Hematopoietic multipotent progenitor cell treated with erythropoietin and hydrocortisone succinate and interleukin-3 and kit ligand, for 8 days (in vitro differentiated cells): ENCODE measurements around the gene PREX1.
"Not testable (repeated sequence)": the region's sequence is repeated elsewhere in the genome, so short reads cannot be mapped to it uniquely, and the experiment has no call there.

Experiments
- DNase-seq: peaks from one replicate; pipeline ENCODE4 v3.0.0-alpha.2; 2015

The PREX1 gene

DNA sequence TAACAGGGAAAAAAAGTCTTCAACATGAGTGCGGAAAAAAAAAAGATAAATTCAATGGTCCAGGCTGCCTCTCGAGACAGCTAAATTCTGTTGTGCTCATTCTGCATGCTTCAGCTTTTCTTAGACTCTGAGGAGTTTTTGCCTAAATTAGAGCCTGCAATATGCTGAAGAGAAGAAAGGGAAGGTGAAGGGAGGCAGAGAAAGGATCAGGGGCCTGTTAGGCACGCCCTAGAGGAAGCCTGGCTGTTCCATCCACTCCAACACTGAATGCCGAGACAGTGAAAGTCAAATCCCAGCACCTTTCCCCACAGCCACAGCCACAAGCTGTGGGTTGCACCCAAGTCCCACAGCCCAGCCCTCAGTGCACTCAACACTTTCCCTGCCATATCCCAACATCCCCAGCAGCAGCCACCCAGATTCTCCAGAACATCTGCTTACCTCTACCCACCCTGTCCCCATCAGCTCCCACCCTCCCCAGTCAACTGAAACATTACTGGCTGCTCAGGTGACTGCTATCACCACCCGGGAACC, 37.3 kb downstream of the PREX1 start:
- no peak for DNase-seq

DNA sequence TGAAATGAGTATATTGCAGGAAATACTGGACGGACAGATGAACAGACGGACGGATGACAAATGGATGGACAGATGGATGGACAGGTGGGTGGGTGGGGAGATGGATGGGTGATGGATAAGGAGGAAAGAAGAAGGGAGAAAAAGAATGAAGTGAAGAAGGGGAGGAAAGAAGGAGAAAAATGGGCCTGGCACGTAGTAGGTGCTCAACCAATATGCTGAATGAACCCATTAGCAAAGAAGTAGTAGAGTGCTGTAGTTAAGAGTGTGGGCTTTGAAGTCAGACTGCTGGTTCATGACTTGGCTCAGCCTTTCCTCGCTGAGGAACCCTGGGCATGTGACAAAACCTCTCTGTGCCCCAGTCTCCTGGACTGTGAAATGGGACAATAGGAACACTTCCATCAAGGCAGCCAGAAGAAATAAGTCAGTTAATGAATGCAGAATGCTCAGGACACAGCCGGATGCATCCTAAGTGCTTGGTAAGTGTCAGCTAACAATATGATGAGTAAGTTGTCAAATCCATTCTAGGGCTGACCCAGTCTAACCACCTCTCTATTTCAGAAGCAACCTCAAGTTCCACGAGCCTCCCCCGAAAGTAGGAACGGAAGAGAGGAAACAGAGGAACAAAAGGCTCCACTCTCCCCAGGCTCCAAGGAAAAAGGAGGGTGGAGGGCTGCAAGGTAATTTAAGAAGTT, 37.9 kb downstream of the PREX1 start:
- no peak for DNase-seq

DNA sequence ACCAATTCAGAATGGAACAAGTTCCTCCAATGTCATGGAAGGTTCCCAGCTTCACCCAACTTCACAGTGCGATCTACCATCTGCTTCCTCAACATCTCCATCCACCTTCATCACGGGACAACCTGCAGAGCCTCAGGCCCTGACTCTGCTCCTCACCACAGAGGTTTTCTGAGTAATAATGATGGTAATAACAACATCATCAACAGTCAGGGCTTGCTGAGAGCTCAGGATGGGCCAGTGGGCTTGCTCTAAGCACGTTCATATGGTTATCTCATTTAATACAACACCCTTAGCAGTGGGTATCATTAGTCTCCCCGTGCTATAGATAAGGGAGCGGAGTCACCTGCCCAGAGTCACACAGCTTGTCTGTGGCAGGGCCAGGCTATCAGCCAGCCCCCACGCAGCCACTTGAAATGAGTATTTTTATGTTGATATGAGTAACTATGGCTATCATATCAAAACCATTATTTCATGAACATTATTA, 38.6 kb downstream of the PREX1 start:
- DNase-seq: peak; percentile 80

DNA sequence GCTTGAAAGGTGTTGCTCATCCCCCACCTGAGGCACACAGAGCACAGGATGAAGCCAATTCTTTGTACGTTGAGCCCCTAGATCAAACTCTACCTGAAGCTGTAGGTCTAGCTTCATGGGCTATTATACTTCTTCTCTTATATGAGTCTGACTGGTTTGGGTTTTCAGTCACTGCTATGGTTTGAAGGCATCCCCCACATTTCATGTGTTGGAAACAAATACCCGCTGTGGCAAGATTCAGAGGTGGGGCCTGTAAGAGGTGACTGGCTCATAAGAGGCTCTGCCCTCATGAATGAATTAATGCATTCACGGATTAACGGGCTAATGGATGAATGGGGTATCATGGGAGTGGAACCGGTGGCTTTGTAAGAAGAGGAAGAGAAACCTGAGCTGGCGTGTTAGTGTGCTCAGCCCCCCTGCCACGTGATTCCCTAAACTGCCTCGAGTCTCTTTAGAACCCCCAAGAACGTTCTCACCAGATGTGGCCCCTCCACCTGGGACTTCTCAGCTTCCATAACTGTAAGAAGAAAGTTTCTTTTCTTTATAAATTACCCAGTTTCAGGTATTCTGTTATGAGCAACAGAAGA, 39.2 kb downstream of the PREX1 start:
- no peak for DNase-seq

DNA sequence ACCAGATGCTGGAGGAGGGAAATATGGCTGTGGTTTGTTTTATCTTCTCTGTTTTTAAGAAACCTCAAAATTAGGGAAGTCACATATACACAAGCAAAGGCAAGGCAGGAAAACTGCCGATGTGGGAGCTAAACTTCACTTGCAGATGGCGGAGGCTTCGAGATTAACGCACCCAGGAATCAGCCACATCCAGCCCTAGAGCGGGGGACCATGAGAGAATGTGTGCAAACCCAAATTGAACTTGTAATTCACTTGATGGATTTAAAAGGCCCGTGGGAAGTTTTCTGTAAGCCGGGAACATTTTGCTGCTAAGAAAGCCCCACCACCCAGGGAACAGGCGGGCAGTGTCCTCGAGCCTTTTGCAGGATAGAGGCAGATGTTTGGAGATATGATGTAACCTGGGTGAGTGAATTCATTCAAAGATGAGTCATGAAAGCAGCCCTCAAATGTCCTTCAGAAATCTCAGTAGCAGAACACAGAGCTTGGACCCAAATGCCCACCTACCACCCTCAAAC, 39.9 kb downstream of the PREX1 start:
- peak; percentile 68 for DNase-seq

DNA sequence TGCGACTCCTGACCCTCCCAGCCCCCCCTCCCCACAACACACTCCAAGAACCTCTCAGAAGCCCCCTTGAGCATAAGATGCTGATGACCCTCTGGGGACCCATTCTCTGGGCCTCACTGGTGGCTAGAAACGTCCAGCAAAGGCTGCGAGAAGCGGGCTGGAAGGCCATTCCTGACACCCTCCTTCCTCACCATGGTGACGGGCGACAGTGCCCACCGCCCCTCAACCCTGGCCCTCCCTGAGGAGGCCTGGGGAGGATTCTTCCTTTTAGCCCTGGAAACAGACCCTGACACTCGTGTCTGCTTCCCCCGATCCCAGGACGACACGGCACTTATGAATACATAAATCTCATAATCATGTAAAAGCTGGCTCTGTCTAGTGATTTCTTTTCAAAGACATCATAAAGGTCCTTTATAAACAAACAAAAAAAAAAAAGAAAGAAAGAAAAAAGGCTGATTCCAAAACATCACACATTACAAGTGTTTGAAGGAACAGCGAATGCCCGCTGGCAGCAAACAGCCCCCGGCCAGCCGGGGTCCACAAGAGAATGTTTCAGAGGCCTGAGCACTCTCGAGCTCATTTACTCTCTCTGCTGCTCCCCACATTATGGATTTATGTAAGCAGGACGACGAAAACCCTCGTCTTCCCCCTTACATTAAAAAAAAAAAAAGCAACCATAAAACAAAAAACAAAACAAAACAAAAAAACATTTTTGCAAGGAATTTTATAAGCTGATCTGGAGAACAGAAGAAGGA, 40.7 kb downstream of the PREX1 start:
- no peak for DNase-seq

DNA sequence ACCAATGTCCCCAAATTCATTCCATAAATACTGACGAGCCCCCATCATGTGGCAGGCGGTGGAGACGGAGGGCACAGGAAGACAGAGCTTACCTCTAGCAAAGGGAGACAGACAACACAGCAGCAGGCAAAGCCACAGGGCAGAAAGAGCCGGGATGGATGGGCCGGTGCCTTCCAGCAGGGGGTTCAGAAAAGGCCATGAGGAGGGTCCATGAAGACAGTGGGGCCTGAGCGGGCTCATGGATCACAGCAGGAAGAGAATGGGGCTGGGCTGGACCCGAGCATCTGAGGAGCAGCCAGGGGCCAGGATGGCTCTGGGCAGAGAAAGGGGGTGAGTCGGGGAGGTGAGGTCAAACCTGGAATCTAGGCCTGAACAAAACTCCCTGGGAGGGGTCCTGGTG, 42.0 kb downstream of the PREX1 start:
- no peak for DNase-seq

DNA sequence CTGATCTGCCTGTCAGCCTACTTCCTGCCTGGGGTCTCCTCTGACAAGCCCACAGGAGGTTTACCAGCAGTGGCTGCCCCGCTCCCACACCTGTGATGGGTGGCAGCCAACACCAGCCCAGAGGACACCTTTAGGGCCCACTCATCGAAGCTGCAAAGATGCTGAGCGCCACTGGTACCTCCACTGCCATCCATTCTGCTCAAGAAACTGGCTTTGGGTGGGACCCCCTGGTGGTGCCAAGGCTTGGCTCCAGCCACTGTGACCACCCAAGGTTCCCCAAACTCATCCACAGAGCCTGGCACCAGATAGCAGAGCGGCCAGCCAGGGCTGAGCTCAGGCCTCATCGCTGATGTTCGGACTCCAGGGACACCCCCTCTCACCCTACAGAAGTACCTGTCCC, 42.5 kb downstream of the PREX1 start:
- DNase-seq: no peak

DNA sequence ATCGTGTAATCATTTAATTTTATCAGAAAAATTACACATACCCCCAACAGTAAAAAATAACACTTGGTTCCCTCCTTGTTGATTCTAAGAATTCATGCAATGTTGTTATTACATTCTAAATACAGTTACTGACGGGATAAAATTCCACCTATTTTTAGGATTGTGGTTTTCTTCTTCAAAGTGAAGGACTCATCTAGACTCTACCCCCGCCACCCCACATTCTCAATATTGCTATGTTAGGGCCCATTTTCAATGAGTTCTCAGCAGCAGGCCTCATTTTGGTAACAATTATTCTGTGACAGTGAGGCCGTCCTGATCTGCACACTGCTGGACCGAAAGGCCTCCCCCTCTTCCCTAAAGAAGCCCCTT, 43.5 kb downstream of the PREX1 start:
- no peak for DNase-seq

DNA sequence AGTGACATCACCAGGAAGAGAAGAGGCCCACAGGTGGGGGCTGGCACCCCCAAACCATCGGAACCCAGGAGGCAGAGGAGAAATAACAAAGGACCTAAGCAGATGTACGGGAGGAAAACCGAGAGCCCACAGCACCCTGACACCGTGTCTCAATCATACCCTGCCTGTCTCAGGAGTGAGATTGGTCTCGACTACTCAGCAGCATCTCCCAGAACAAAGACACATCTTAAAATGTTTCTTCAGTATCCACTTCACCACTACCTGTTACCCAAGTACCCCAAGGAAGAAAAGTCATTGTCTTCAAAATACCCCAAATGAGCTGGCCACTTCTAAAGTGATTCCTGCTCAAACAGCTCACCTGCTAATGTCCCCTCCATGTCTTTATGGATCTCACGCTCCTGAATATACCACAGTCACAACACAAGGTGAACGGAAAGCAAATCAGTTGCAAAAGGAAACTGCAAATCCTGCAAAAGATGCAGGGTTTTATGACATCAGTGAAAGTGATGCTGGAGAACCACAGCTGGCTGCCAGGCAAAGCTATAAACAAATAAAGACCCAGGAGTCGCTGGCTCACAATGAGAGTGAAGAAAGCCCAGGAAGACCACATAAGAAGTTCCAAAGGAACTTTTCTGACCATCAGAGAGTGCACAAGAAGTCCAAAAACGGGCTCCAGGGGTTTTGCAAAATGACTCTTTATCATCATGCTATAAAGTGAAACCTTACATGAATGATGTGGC, 44.1 kb downstream of the PREX1 start:
- no peak for DNase-seq

DNA sequence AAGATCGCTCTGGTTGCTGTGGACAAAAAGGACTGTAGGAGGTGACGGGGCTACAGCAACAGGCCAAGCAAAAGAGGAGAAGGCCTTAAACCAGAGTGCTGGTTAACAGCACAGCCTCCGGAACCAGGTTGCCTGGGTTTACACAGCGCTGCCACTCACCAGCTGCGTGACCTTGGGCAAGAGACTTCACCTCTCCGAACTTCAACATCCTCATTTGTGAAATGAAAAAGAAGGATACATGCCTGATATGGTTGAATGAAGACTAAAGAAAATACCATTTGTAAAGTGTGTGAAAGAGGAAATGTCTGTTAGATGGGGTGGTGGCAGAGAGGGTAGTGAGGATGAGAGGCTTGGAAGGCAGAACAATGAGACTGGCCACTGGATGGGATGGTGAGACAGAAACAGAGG, 44.9 kb downstream of the PREX1 start:
- DNase-seq: no peak

DNA sequence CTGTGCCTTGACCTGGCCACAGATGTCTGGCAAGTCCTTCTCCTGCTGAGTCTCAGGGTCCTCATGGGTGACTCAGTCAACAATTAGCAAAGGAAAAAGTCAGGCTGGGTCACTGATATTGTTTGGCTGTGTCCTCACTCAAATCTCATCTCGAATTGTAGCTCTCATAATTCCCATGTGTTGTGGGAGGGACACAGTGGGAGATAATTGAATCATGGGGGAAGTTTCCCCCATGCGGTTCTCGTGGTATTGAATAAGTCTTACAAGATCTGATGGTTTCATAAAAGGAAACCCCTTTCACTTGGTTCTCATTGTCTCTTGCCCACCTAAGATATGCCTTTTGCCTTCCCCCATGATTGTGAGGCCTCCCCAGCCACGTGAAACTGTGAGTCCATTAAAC, 45.7 kb downstream of the PREX1 start:
- no peak for DNase-seq

DNA sequence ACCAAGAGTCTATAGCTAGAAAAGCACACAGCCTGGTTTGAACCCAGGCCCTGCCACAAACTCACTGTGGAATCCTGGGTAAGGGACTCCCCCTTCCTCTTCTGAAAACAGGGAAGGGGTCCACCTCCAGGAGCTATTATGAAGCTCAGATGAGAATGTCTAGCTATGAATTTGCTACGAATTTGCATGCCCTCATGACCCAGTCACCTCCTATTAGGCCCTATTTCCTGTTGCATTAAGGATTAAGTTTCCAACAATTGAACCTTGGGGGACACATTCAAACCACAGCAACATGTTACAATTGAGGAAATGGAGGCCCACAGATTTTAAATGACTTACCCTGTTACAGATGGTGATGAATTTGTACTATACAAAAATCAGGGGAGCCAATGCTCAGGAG, 46.2 kb downstream of the PREX1 start:
- no peak for DNase-seq

DNA sequence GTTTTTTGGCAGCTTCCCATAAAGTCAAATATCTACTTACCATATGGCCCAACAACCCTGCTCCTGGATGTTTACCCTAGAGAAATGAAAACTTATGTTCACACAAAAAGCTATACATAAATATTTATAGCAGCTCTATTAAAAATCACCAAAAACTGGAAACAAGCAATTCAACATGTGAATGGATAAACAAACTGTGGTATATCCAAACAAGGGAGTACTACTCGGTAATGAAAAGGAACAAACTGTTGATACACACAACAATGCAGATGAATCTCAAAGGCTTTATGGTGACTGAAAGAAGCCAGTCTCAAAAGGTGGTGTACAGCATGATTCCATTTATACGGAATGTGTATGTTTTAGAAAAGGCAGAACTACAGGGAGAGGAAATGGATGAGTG, 48.4 kb downstream of the PREX1 start:
- DNase-seq: no peak

DNA sequence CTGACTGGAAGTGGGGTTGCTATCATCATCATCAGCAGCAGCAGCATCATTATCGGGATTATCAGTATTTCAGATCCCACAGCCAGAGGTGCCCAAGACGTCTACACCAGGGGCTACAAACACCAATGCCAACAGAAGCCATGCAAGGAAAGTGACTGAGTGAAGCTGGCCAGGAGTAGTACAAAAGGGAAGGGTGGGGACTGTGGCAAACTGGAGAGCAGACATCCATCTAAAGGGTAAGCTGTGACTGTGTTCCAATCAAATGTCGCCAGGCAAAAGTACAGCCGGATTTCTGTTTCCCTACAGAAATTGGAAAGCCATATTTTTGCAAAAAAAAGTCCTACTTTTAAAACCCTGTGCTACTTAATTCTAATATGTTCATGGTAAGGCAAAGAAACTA, 50.0 kb downstream of the PREX1 start:
- no peak for DNase-seq

DNA sequence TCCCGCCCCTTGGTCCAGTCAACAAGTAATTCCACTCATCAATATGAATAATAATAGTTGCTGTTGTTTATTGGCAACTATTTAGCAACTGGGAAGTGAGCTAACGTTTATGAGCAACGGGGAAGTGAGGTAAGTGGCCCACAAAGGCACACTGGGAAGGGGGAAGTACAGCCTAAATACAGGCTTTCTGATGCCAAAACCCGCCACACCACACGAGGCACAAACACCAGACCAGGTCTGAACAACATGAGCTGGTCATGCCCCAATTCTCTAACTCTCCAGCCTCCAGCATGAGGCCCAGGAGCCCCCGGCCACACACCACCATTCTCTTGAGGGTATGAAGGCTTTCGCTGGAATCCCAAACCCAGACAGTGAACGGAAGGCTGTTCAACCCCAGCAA, 50.8 kb downstream of the PREX1 start:
- no peak for DNase-seq

DNA sequence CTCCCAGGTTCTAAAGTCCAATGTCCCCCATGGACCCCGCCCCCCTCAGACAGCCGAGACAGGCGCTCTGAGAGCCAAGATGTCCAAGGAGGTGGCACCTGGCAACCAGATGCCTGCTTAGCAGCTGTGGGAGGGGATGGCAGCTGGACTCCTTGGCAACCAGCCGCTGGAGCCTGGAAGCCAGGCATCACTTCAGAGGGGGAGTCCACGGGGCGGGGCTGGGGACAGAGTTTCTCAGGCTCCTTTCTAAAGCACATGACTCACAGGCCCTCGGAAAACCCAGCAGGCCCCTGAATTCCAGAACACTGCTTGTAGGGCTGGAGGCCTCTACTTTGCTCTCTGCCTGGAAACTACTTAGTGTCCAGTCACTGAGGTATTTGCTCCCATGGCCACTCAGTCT, 51.5 kb downstream of the PREX1 start:
- no peak for DNase-seq

DNA sequence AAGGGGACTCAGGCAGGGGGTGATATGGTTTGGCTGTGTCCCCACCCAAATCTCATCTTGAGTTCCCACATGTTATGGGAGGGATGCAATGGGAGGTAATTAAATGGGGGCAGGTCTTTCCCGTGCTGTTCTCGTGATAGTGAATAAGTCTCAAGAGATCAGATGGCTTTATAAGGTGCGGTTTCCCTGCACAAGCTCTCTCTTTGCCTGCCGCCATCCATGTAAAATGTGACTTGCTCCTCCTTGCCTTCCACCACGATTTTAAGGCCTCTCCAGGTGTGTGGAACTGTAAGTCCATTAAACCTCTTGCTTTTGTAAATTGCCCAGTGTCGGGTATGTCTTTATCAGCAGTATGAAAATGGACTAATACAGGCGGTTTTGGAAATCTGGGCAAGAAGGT, 52.3 kb downstream of the PREX1 start:
- not testable (repeated sequence) for DNase-seq

DNA sequence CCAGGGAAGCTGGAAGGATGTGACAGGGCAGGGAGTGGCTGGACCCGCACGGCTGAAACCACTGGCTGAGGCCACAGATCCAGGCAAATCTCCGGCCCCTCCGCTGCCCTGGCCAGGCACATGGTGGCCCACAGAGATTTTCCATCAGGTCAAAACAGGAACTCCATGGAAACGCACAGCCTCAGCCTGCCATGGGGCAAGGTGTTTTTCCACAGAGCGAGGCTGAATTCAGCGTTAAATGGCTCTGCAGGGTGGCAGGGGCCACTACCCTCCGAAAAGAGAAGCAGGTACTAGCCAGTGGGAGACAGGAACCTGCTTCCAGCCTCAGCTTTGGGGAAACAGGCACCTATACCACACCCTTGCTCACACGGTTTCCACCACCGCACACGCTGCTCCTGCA, 53.1 kb downstream of the PREX1 start:
- DNase-seq: no peak

DNA sequence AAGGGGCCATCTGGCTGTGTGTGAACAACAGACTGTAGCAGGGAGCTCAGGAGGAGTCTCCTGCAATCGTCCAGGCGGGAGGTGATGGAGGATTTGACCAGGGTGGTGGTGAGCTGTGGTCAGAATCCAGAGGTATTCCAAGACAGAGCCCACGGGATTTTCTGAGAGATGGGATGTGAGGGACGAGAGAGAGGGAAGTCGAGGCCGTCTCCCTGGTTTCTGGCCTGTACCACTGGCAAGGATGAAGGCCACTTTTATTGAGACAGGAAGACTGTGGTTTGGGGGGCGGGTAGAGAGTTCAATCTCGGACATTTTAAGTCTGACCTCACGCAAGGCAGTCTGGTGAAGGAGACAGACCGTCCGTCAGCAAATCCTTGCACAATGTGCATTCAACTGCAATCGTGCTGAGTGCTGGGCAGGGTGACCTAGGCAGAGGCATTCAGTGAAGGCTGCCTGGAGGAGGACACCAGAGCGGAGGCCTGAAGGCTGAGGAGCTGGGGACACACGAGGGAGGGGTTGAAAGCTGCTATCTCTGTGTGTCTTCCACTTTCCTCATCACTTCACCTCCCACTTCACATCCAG, 53.9 kb downstream of the PREX1 start:
- DNase-seq: peak; percentile 25

DNA sequence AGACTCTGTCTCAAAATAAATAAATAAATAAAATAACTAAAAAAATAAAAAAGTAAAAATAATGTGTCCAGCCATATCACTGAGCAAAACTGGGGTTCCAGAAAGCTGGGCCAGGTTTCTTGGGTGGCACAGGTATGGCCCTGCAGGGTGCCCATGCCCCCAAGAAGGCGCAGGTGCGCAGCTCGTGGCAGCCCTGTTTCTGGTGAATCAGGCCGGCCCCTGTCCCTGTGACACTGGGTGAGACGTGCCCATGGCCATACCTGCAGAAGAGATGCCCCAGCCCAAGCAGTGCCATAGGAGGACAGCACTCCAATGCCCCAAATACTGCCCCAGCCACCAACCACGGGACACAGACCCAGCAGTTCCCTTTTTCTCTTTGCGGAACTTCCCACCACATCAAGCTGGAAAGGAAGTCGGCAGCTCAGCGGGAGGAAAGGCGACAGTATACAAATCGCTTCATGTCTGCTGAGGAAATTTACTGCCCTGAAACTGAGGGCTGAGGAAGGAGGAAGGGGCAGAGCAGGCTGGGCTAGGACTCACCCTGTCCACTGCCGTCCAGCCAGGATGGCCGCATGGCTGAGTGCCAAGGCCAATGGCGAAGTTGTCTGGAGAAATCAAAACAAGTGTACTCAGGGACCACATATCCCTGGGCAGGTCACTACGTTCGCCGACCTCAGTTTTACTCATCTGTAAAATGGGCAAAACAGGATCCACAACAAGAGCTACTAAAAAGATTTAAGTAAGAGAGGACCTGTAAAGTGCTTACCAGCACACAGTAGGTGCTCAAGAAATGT, 55.4 kb downstream of the PREX1 start:
- DNase-seq: peak; percentile 30

DNA sequence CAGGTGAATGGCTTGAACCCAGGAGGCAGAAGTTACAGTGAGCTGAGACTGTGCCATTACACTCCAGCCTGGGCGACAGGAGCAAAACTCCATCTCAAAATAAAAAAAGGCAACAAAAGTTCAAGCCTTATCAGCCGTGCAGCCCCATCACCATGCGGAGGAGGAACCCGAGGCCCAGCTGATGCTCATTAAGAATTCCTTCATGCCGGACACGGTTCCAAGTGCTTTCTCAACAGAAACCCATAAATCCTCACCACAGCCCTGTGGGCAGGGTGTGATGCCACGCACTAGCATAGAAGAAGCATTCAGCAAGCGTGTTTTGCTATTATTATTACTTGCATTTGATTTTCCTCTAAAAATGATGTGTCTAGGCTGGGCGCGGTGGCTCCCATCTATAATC, 56.3 kb downstream of the PREX1 start:
- no peak for DNase-seq
